B cell (primary cell): Measurements from ENCODE around the gene SLC6A6.

Experiments
- CTCF ChIP-seq: fragments of 200-600 bp; IDR thresholded peaks from one replicate; pipeline ENCODE4 v1.8.0; 2022; ENCODE audit warnings: antibody characterized with exemption, mild to moderate bottlenecking
- EZH2 ChIP-seq: IDR thresholded peaks from 2 replicates; pipeline ENCODE4 v1.6.1; 2012; ENCODE audit warnings: borderline replicate concordance, low read depth, mild to moderate bottlenecking, moderate library complexity, low read length; ENCODE audit not compliant: insufficient read depth, poor library complexity, severe bottlenecking

- TF ChIP-seq CTCF (no peak), EZH2 (no peak)
Measured at GRCh38 chr3:14429640-14430039, 27.2 kb downstream of the SLC6A6 start.
